WERI-Rb-1 (cell line): ENCODE results near the gene PLEKHG4B.
"Not testable (repeated sequence)": the region's sequence is repeated elsewhere in the genome, so short reads cannot be mapped to it uniquely, and the experiment has no call there.

Experiments used
- DNase-seq: peaks from one replicate; pipeline ENCODE4 v3.0.0-alpha.2; 2020
- H3K27ac ChIP-seq: fragments of 250-450 bp; sonication (Bioruptor Pico); 2 replicates; pipeline ENCODE4 v1.5.1; 2020; ENCODE audit warnings: mild to moderate bottlenecking, moderate library complexity
- H3K27me3 ChIP-seq: fragments of 250-450 bp; sonication (Bioruptor Pico); 2 replicates; pipeline ENCODE4 v1.5.1; 2021; ENCODE audit warnings: mild to moderate bottlenecking, low read depth, moderate library complexity; ENCODE audit not compliant: insufficient read depth, severe bottlenecking
- H3K36me3 ChIP-seq: fragments of 250-450 bp; sonication (Bioruptor Pico); 2 replicates; pipeline ENCODE4 v1.5.1; 2020; ENCODE audit warnings: mild to moderate bottlenecking, moderate library complexity
- H3K4me3 ChIP-seq: 2 replicates; pipeline ENCODE4 v1.5.1; 2011; ENCODE audit warnings: low read depth, mild to moderate bottlenecking, control low read depth, low read length
- H3K9me3 ChIP-seq: fragments of 250-450 bp; sonication (Bioruptor Pico); 2 replicates; pipeline ENCODE4 v1.5.1; 2021; ENCODE audit warnings: mild to moderate bottlenecking, moderate library complexity; ENCODE audit not compliant: severe bottlenecking
- TF ChIP-seq, protein P1 (sequence below): IDR thresholded peaks from 2 replicates; pipeline ENCODE4 v1.5.1; 2011; ENCODE audit warnings: low read depth, mild to moderate bottlenecking, control low read depth, inconsistent platforms, low read length

PLEKHG4B gene

GRCh38 chr5:194603-195209 lies 102.7 kb downstream of the PLEKHG4B start:
- Histone ChIP-seq H3K4me3 (no peak overlapping the region), H3K27ac (no peak overlapping the region), H3K9me3 (no peaks in the 10 kb centered on the region), H3K36me3 (peaks cover 9% of the 10 kb centered on the region; the same call in 1 of the 2 replicates), H3K27me3 (no peaks in the 10 kb centered on the region)
- TF ChIP-seq, protein P1, sequence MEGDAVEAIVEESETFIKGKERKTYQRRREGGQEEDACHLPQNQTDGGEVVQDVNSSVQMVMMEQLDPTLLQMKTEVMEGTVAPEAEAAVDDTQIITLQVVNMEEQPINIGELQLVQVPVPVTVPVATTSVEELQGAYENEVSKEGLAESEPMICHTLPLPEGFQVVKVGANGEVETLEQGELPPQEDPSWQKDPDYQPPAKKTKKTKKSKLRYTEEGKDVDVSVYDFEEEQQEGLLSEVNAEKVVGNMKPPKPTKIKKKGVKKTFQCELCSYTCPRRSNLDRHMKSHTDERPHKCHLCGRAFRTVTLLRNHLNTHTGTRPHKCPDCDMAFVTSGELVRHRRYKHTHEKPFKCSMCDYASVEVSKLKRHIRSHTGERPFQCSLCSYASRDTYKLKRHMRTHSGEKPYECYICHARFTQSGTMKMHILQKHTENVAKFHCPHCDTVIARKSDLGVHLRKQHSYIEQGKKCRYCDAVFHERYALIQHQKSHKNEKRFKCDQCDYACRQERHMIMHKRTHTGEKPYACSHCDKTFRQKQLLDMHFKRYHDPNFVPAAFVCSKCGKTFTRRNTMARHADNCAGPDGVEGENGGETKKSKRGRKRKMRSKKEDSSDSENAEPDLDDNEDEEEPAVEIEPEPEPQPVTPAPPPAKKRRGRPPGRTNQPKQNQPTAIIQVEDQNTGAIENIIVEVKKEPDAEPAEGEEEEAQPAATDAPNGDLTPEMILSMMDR: no peak
- DNase-seq: no peak

GRCh38 chr5:195401-196160 lies 103.6 kb downstream of the PLEKHG4B start:
- TF ChIP-seq, protein P1: peak; percentile 70
- Histone ChIP-seq H3K27me3 (no peaks in the 10 kb centered on the region), H3K4me3 (no peak overlapping the region), H3K9me3 (no peaks in the 10 kb centered on the region), H3K27ac (no peak overlapping the region), H3K36me3 (peaks cover 9% of the 10 kb centered on the region; the same call in 1 of the 2 replicates)
- peak; percentile 44 for DNase-seq

DNA sequence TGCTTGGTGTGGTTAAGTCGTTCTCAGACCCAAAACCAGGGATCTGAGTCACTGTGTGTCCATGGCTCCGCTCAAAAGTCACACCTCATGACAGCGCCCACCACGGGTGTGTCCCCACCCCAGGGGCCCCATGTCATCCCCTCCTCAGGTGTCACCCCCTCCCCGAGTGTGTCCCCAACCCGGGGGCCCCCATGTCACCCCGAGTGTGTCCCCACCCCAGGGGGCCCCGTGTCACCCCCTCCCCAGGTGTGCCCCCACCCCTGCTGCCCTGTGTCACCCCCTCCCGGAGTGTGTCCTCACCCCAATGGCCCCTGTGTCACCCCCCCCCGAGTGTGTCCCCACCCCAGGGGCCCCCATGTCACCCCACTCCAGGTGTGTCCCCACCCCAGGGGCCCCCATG lies 104.4 kb downstream of the PLEKHG4B start:
- DNase-seq: no peak
- no peaks in the 10 kb centered on the region for H3K27me3 ChIP-seq
- H3K27ac ChIP-seq: no peak overlapping the region
- TF ChIP-seq, protein P1: no peak
- no peaks in the 10 kb centered on the region for H3K9me3 ChIP-seq
- no peak overlapping the region for H3K4me3 ChIP-seq
- peaks cover 9% of the 10 kb centered on the region; the same call in 1 of the 2 replicates for H3K36me3 ChIP-seq

DNA sequence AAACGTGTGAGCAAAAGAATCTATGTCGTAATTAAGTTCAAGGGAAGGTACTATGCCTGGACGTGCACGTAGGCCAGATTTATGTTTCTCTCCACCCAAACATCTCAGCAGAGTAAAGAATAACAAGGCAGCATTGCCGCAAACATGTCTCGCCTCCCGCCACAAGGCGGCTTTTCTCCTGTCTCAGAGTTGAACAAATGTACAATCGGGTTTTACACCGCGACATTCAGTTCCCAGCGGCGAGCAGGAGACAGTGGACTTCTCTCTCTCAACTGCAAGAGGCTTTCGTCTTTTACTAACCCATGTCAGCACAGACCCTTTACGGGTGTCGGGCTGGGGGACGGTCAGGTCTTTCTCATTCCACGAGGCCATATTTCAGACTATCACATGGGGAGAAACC lies 105.1 kb downstream of the PLEKHG4B start:
- H3K4me3 ChIP-seq, H3K9me3 ChIP-seq, H3K27ac ChIP-seq, H3K27me3 ChIP-seq: not testable (repeated sequence)
- peak; percentile 13 for DNase-seq
- peaks cover 11% of the 10 kb centered on the region; the same call in 1 of the 2 replicates for H3K36me3 ChIP-seq

DNA sequence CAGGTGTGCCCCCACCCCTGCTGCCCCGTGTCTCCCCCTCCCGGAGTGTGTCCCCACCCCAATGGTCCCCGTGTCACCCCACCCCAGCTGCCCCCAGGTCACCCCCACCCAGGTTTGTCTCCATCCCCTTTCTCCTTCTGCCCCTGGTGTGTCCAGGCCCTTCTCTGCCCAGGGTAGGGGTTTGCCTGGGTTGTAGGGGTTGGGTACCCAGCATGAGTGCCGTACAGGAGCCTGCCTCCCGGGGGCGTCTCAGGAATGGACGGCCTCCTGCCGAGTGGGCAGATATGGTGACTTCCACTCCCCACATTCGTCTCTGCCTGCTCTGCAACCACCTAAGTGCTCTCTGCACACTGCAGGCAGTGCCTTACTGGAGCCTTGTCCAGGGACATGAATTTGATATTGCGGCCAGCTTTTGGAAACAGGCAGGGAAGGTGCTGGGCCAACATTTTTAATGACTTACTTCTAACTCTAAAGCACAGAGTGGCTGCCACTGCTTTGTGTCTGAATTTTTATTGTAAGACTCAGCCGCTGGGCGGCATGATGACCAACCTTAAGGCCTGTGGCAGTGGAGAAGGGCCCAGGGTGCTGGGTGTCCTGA lies 106.0 kb downstream of the PLEKHG4B start:
- no peak overlapping the region for H3K4me3 ChIP-seq
- no peaks in the 10 kb centered on the region for H3K27me3 ChIP-seq
- H3K27ac ChIP-seq: no peak overlapping the region
- H3K9me3 ChIP-seq: no peaks in the 10 kb centered on the region
- H3K36me3 ChIP-seq: peaks cover 11% of the 10 kb centered on the region; the same call in 1 of the 2 replicates
- TF ChIP-seq, protein P1: no peak
- no peak for DNase-seq

- Histone ChIP-seq H3K36me3 (peaks cover 17% of the 10 kb centered on the region), H3K27ac (no peak overlapping the region), H3K27me3 (no peaks in the 10 kb centered on the region), H3K9me3 (no peaks in the 10 kb centered on the region), H3K4me3 (no peak overlapping the region)
- TF ChIP-seq, protein P1: no peak
- no peak for DNase-seq
Observed at GRCh38 chr5:198516-199196, 106.7 kb downstream of the PLEKHG4B start.
